GM21619 (cell line): Measurements from ENCODE around the gene RBM12.

Experiments
- ATAC-seq: cut with Tn5 transposase; IDR thresholded peaks from one replicate; pipeline ENCODE4 v1.9.1; 2021; ENCODE audit not compliant: unreplicated experiment

RBM12 gene

GRCh38 chr20:35602851-35603495 lies 61.7 kb downstream of the RBM12 start:
- ATAC-seq = no peak

GRCh38 chr20:35601990-35602389 lies 62.7 kb downstream of the RBM12 start:
- no peak for ATAC-seq

GRCh38 chr20:35600993-35601973 lies 63.4 kb downstream of the RBM12 start:
- no peak for ATAC-seq

GRCh38 chr20:35600176-35600992 lies 64.3 kb downstream of the RBM12 start:
- ATAC-seq = no peak

- ATAC-seq = no peak
Measured at GRCh38 chr20:35599776-35600120, 65.0 kb downstream of the RBM12 start.
